Measurements from ENCODE around the gene C1orf174. TPM values are rescaled to one million over a fixed set of nuclear protein-coding genes. Genes with fewer than 3 reads are reported as not detected.

C1orf174 gene
- polyA plus RNA-seq, 1 donor from 2014 or later, result 28.2 TPM

DNA sequence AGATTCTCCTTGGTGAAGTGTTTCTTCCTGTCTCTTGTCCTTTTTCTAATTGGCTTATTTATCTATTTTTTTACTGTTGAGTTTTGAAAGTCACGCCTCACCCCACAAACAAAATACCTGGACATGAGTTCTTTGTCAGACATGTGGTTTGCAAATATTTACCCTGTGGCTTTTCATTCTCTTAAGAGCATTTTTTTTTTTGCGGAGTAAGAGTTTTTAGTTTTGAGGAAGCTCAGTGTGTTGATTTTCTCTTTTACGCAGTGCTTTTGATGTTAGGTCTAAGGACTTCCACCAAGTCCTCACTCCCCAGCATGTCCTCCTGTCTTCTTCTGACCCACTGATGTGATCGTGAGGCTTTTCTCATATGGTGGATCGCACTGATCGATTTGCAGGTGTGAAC, 35.2 kb downstream of the C1orf174 start:
- no peak overlapping the region for H3K4me2 ChIP-seq (ENCODE audit: low read length)
- H3K27ac ChIP-seq (ENCODE audit: low read length), result no peak overlapping the region
- no peak overlapping the region for H3K9ac ChIP-seq (ENCODE audit: low read length)
- no peaks in the 10 kb centered on the region for H4K20me1 ChIP-seq (ENCODE audit: insufficient read depth)
- H3F3A ChIP-seq (ENCODE audit: insufficient read depth, low read length, poor library complexity, severe bottlenecking), result no peaks in the 10 kb centered on the region
- H3K9me3 ChIP-seq (ENCODE audit: low read length), result no peaks in the 10 kb centered on the region
- H3K9me2 ChIP-seq (ENCODE audit: insufficient read depth, low read length), result no peaks in the 10 kb centered on the region
- H2AFZ ChIP-seq (ENCODE audit: low read depth, low read length), result no peak overlapping the region
- no peaks in the 10 kb centered on the region for H3K27me3 ChIP-seq (ENCODE audit: insufficient read depth, low read depth, low read length)
- no peaks in the 10 kb centered on the region for H3K36me3 ChIP-seq (ENCODE audit: insufficient read depth, low read length)
- H3K4me3 ChIP-seq (ENCODE audit: low read length), result no peak overlapping the region
- no peaks in the 10 kb centered on the region for H3K79me2 ChIP-seq (replicated peaks; ENCODE audit: insufficient read depth, low read length)
- TF ChIP-seq, protein P1, sequence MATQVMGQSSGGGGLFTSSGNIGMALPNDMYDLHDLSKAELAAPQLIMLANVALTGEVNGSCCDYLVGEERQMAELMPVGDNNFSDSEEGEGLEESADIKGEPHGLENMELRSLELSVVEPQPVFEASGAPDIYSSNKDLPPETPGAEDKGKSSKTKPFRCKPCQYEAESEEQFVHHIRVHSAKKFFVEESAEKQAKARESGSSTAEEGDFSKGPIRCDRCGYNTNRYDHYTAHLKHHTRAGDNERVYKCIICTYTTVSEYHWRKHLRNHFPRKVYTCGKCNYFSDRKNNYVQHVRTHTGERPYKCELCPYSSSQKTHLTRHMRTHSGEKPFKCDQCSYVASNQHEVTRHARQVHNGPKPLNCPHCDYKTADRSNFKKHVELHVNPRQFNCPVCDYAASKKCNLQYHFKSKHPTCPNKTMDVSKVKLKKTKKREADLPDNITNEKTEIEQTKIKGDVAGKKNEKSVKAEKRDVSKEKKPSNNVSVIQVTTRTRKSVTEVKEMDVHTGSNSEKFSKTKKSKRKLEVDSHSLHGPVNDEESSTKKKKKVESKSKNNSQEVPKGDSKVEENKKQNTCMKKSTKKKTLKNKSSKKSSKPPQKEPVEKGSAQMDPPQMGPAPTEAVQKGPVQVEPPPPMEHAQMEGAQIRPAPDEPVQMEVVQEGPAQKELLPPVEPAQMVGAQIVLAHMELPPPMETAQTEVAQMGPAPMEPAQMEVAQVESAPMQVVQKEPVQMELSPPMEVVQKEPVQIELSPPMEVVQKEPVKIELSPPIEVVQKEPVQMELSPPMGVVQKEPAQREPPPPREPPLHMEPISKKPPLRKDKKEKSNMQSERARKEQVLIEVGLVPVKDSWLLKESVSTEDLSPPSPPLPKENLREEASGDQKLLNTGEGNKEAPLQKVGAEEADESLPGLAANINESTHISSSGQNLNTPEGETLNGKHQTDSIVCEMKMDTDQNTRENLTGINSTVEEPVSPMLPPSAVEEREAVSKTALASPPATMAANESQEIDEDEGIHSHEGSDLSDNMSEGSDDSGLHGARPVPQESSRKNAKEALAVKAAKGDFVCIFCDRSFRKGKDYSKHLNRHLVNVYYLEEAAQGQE (IDR thresholded peaks at IDR 0.05; ENCODE audit: borderline replicate concordance), result no peak
- TF ChIP-seq EP300 (conservative IDR thresholded peaks at IDR 0.05; ENCODE audit: poor library complexity, severe bottlenecking), result no peak
- TF ChIP-seq, protein P2, sequence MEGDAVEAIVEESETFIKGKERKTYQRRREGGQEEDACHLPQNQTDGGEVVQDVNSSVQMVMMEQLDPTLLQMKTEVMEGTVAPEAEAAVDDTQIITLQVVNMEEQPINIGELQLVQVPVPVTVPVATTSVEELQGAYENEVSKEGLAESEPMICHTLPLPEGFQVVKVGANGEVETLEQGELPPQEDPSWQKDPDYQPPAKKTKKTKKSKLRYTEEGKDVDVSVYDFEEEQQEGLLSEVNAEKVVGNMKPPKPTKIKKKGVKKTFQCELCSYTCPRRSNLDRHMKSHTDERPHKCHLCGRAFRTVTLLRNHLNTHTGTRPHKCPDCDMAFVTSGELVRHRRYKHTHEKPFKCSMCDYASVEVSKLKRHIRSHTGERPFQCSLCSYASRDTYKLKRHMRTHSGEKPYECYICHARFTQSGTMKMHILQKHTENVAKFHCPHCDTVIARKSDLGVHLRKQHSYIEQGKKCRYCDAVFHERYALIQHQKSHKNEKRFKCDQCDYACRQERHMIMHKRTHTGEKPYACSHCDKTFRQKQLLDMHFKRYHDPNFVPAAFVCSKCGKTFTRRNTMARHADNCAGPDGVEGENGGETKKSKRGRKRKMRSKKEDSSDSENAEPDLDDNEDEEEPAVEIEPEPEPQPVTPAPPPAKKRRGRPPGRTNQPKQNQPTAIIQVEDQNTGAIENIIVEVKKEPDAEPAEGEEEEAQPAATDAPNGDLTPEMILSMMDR (IDR thresholded peaks at IDR 0.05; ENCODE audit: poor library complexity, severe bottlenecking), result no peak
- TF ChIP-seq POLR2AphosphoS5 (IDR thresholded peaks at IDR 0.05), result no peak
- TF ChIP-seq SMC3 (conservative IDR thresholded peaks at IDR 0.05; ENCODE audit: poor library complexity), result no peak
- TF ChIP-seq RAD21 (conservative IDR thresholded peaks at IDR 0.05), result no peak
- TF ChIP-seq EZH2 (IDR thresholded peaks at IDR 0.05; ENCODE audit: borderline replicate concordance, insufficient read depth, low read length, poor library complexity, severe bottlenecking), result no peak
- no peak for TF ChIP-seq MXI1 (conservative IDR thresholded peaks at IDR 0.05; ENCODE audit: poor library complexity, severe bottlenecking)
- no peak for TF ChIP-seq TAF1 (IDR thresholded peaks at IDR 0.05; ENCODE audit: low read depth)

DNA sequence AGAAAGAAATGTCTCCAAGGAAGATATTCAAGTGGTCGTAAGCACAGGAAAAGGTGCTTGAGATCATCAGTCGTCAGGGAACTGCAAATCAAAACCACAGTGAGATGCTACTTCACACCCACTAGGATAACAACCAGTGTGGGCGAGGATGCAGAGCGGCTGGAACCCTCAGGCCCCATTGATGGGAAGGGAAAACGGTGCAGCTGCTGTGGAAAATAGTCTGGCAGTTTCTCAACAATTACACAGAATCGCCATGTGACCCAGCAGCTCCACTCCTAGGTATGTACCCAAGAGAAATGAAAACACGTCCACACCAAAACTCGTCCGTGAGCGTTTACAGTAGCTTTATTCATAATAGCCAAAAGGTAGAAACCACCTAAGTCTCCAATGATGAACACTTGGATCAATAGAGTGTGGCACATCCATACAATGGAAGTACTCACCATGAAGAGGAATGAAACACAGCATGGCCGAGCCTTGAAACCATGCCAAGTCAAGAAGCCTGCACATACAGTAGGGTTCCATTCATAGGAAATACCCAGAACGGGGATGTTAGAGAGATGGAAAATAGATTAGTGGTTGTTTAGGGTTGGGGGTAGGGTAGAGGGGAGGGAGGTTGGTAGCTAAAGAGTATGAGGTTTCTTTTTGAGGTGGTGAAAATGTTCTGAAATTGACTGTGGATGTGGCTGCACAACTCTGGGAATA, 36.7 kb downstream of the C1orf174 start:
- Histone ChIP-seq H3K4me2 (ENCODE audit: low read length) (no peak overlapping the region), H3K9me3 (ENCODE audit: low read length) (no peaks in the 10 kb centered on the region), H3K36me3 (ENCODE audit: insufficient read depth, low read length) (no peaks in the 10 kb centered on the region), H3K27ac (ENCODE audit: low read length) (no peak overlapping the region), H3K9me2 (ENCODE audit: insufficient read depth, low read length) (no peaks in the 10 kb centered on the region), H2AFZ (ENCODE audit: low read depth, low read length) (no peak overlapping the region), H4K20me1 (ENCODE audit: insufficient read depth) (no peaks in the 10 kb centered on the region), H3K4me3 (ENCODE audit: low read length) (no peak overlapping the region), H3K9ac (ENCODE audit: low read length) (no peak overlapping the region), H3K79me2 (replicated peaks; ENCODE audit: insufficient read depth, low read length) (no peaks in the 10 kb centered on the region), H3K27me3 (ENCODE audit: insufficient read depth, low read depth, low read length) (no peaks in the 10 kb centered on the region), H3F3A (ENCODE audit: insufficient read depth, low read length, poor library complexity, severe bottlenecking) (no peaks in the 10 kb centered on the region)
- TF ChIP-seq POLR2AphosphoS5 (IDR thresholded peaks at IDR 0.05), result no peak
- no peak for TF ChIP-seq TAF1 (IDR thresholded peaks at IDR 0.05; ENCODE audit: low read depth)
- no peak for TF ChIP-seq MXI1 (conservative IDR thresholded peaks at IDR 0.05; ENCODE audit: poor library complexity, severe bottlenecking)
- TF ChIP-seq, protein P2 (IDR thresholded peaks at IDR 0.05; ENCODE audit: poor library complexity, severe bottlenecking), result no peak
- no peak for TF ChIP-seq EZH2 (IDR thresholded peaks at IDR 0.05; ENCODE audit: borderline replicate concordance, insufficient read depth, low read length, poor library complexity, severe bottlenecking)
- TF ChIP-seq EP300 (conservative IDR thresholded peaks at IDR 0.05; ENCODE audit: poor library complexity, severe bottlenecking), result no peak
- no peak for TF ChIP-seq SMC3 (conservative IDR thresholded peaks at IDR 0.05; ENCODE audit: poor library complexity)
- TF ChIP-seq RAD21 (conservative IDR thresholded peaks at IDR 0.05), result no peak
- TF ChIP-seq, protein P1 (IDR thresholded peaks at IDR 0.05; ENCODE audit: borderline replicate concordance), result no peak

All from neural cell (in vitro differentiated cells).